KMS-11 (cell line): Measurements from ENCODE around the gene FRAS1.

Experiments used
- H2AFZ ChIP-seq: fragments of 200-600 bp; sonication (generic); 2 replicates; pipeline ENCODE4 v1.6.1; 2016; ENCODE audit warnings: antibody characterized with exemption, mixed run types, low read depth
- H3K27ac ChIP-seq: fragments of 200-600 bp; sonication (generic); 2 replicates; pipeline ENCODE4 v1.6.1; 2016; ENCODE audit warnings: mild to moderate bottlenecking, mixed run types
- H3K27me3 ChIP-seq: fragments of 200-600 bp; sonication (generic); 2 replicates; pipeline ENCODE4 v1.6.1; 2017; ENCODE audit warnings: mild to moderate bottlenecking, low read depth, mixed run types, moderate library complexity; ENCODE audit not compliant: insufficient read depth
- H3K36me3 ChIP-seq: fragments of 200-600 bp; sonication (generic); 2 replicates; pipeline ENCODE4 v1.6.1; 2017; ENCODE audit warnings: mild to moderate bottlenecking, mixed run types; ENCODE audit not compliant: insufficient read depth
- H3K4me1 ChIP-seq: fragments of 200-600 bp; sonication (generic); 2 replicates; pipeline ENCODE4 v1.6.1; 2016; ENCODE audit warnings: mild to moderate bottlenecking, low read depth, mixed run types; ENCODE audit not compliant: poor library complexity, severe bottlenecking
- H3K4me2 ChIP-seq: fragments of 200-600 bp; sonication (generic); 2 replicates; pipeline ENCODE4 v1.7.0; 2016; ENCODE audit warnings: mild to moderate bottlenecking, mixed run types
- H3K4me3 ChIP-seq: fragments of 200-600 bp; sonication (generic); IDR thresholded peaks from 2 replicates; pipeline ENCODE4 v1.6.1; 2017; ENCODE audit warnings: low read depth, low read length, mixed read lengths; ENCODE audit not compliant: insufficient read depth
- H3K79me2 ChIP-seq: fragments of 200-600 bp; sonication (generic); 2 replicates; pipeline ENCODE4 v1.6.1; 2016; ENCODE audit warnings: low read depth, mixed run types; ENCODE audit not compliant: insufficient read depth
- H3K9ac ChIP-seq: fragments of 200-600 bp; sonication (generic); 2 replicates; pipeline ENCODE4 v1.6.1; 2016; ENCODE audit warnings: mild to moderate bottlenecking, mixed run types
- H4K20me1 ChIP-seq: fragments of 200-600 bp; sonication (generic); 2 replicates; pipeline ENCODE4 v1.6.1; 2016; ENCODE audit warnings: mild to moderate bottlenecking, mixed run types; ENCODE audit not compliant: insufficient read depth
- TF ChIP-seq, protein P1 (sequence below): fragments of 200-600 bp; sonication (generic); conservative IDR thresholded peaks from 2 replicates; pipeline ENCODE4 v1.6.1; 2017; ENCODE audit warnings: low read depth, mild to moderate bottlenecking, antibody characterized with exemption, low read length, moderate library complexity, mixed read lengths

FRAS1 gene

GRCh38 chr4:78379991-78380729, 323.0 kb downstream of the FRAS1 start:
- no peak overlapping the region for H2AFZ ChIP-seq
- no peak overlapping the region for H3K4me2 ChIP-seq
- H3K79me2 ChIP-seq, result no peaks in the 10 kb centered on the region
- H3K27me3 ChIP-seq, result no peaks in the 10 kb centered on the region
- no peaks in the 10 kb centered on the region for H3K36me3 ChIP-seq
- no peak overlapping the region for H3K9ac ChIP-seq
- no peak overlapping the region for H3K27ac ChIP-seq
- no peak overlapping the region for H3K4me3 ChIP-seq
- TF ChIP-seq, protein P1, sequence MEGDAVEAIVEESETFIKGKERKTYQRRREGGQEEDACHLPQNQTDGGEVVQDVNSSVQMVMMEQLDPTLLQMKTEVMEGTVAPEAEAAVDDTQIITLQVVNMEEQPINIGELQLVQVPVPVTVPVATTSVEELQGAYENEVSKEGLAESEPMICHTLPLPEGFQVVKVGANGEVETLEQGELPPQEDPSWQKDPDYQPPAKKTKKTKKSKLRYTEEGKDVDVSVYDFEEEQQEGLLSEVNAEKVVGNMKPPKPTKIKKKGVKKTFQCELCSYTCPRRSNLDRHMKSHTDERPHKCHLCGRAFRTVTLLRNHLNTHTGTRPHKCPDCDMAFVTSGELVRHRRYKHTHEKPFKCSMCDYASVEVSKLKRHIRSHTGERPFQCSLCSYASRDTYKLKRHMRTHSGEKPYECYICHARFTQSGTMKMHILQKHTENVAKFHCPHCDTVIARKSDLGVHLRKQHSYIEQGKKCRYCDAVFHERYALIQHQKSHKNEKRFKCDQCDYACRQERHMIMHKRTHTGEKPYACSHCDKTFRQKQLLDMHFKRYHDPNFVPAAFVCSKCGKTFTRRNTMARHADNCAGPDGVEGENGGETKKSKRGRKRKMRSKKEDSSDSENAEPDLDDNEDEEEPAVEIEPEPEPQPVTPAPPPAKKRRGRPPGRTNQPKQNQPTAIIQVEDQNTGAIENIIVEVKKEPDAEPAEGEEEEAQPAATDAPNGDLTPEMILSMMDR, result no peak
- no peaks in the 10 kb centered on the region for H4K20me1 ChIP-seq
- no peaks in the 10 kb centered on the region for H3K4me1 ChIP-seq

DNA sequence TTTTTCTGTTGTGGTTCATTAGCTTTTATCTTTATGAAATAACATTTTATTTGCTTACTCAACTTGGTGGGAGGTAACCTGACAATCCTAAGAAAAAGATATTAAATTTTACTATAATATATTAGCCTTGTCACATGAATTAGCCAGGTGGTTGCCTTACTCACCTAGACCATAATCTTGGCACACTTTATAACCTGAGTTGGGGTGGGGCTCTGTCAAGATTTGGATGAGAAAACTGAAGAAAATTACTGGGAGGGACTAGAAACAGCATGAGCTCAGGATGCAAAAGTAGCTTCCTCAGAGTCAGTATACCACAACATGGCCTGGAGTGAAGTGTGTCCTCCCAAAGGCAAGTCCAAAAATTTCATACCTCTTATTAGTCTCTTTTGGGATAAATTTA, 329.6 kb downstream of the FRAS1 start:
- Histone ChIP-seq H4K20me1 (no peaks in the 10 kb centered on the region), H3K4me2 (no peak overlapping the region), H2AFZ (no peak overlapping the region), H3K79me2 (no peaks in the 10 kb centered on the region), H3K4me1 (no peaks in the 10 kb centered on the region), H3K27ac (no peak overlapping the region), H3K9ac (no peak overlapping the region), H3K27me3 (no peaks in the 10 kb centered on the region), H3K36me3 (no peaks in the 10 kb centered on the region), H3K4me3 (no peak overlapping the region)
- TF ChIP-seq, protein P1, result no peak

DNA sequence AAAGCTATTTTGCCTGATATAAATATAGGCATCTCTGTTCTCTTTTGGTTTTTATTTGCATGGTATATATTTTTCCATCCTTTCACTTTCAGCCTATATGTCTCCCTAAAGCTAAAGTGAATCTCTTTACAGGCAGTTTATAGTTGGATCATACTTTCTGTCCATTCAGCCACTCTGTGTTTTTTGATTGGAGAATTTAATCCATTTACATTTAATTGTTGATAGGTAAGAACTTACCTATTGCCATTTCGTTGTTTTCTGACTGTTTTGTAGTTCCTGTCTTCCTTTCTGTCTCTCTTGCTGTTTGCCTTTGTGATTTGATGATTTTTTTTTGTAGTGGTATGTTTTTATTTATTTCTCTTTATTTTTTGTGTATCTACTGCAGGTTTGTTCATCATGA, 338.5 kb downstream of the FRAS1 start:
- no peaks in the 10 kb centered on the region for H3K4me1 ChIP-seq
- no peak overlapping the region for H2AFZ ChIP-seq
- no peaks in the 10 kb centered on the region for H4K20me1 ChIP-seq
- no peak overlapping the region for H3K4me3 ChIP-seq
- no peak overlapping the region for H3K9ac ChIP-seq
- no peak overlapping the region for H3K4me2 ChIP-seq
- H3K36me3 ChIP-seq, result no peaks in the 10 kb centered on the region
- no peaks in the 10 kb centered on the region for H3K27me3 ChIP-seq
- no peaks in the 10 kb centered on the region for H3K79me2 ChIP-seq
- TF ChIP-seq, protein P1, result no peak
- no peak overlapping the region for H3K27ac ChIP-seq

DNA sequence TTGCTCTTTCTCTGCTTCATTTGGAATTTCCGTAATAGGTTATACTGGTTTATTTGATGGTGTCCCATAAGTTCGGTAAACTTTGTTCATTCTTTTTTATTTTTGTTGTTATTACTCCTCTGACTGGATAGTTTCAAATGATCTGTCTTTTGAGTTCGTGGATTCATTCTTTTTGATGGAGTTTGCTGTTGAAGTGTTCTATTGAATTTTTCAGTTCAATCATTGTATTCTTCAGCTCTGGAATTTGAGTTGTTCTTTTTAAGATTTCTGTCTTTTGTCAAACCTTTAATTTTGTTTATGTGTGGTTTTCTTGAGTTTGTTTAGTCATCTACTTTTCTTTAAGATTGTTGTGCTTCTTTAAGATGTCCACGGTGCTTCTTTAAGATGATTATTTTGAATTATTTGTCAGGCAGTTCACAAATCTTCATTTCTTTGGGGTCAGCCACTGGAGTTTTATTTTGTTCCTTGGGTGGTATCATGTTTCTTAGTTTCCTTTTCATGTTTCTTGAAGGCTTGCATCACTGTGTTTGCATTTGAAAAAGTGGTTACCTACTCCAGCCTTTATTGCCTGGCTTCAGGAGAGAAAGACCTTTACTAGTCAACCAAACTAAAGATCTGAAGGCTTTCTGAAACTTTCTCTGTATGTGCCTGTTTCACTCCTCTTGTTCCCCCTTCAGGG, 339.6 kb downstream of the FRAS1 start:
- no peak overlapping the region for H3K4me3 ChIP-seq

More for the DNA sequence above, 339.6 kb downstream of the FRAS1 start:
- H3K36me3 ChIP-seq, result no peaks in the 10 kb centered on the region
- no peaks in the 10 kb centered on the region for H3K79me2 ChIP-seq
- H3K9ac ChIP-seq, result no peak overlapping the region
- TF ChIP-seq, protein P1, result no peak
- no peak overlapping the region for H2AFZ ChIP-seq
- H3K27ac ChIP-seq, result no peak overlapping the region
- no peak overlapping the region for H3K4me2 ChIP-seq
- H3K27me3 ChIP-seq, result no peaks in the 10 kb centered on the region
- no peaks in the 10 kb centered on the region for H3K4me1 ChIP-seq
- H4K20me1 ChIP-seq, result no peaks in the 10 kb centered on the region
